Neuronal stem cell (in vitro differentiated cells): Measurements from ENCODE around the gene WWC1.

Experiments
- DNase-seq: peaks from one replicate; pipeline ENCODE4 v3.0.0-alpha.2; 2013; ENCODE audit warnings: low spot score
- H2AFZ ChIP-seq: one replicate; pipeline ENCODE4 v1.6.1; 2013; ENCODE audit warnings: mild to moderate bottlenecking, low read length, inconsistent platforms
- H2AK5ac ChIP-seq: 2 replicates; pipeline ENCODE4 v1.6.1; 2013; ENCODE audit warnings: low read depth, mild to moderate bottlenecking, inconsistent platforms, low read length, moderate library complexity, mixed read lengths
- H2BK120ac ChIP-seq: 2 replicates; pipeline ENCODE4 v1.6.1; 2013; ENCODE audit warnings: low read depth, mild to moderate bottlenecking, inconsistent platforms, low read length, moderate library complexity, mixed read lengths
- H2BK12ac ChIP-seq: one replicate; pipeline ENCODE4 v1.6.1; 2013; ENCODE audit warnings: low read length, inconsistent platforms
- H2BK15ac ChIP-seq: 2 replicates; pipeline ENCODE4 v1.6.1; 2013; ENCODE audit warnings: mild to moderate bottlenecking, low read length, inconsistent platforms, mixed read lengths
- H2BK5ac ChIP-seq: one replicate; pipeline ENCODE4 v1.6.1; 2013; ENCODE audit warnings: inconsistent platforms, mild to moderate bottlenecking, low read length, moderate library complexity
- H3K14ac ChIP-seq: one replicate; pipeline ENCODE4 v1.6.1; 2013; ENCODE audit warnings: low read length, inconsistent platforms
- H3K18ac ChIP-seq: 2 replicates; pipeline ENCODE4 v1.6.1; 2013; ENCODE audit warnings: low read length, inconsistent platforms
- H3K23ac ChIP-seq: 2 replicates; pipeline ENCODE4 v1.6.1; 2013; ENCODE audit warnings: low read depth, mild to moderate bottlenecking, mixed read lengths, low read length, inconsistent platforms; ENCODE audit not compliant: poor library complexity
- H3K27ac ChIP-seq: replicated peaks from 3 replicates; pipeline ENCODE4 v1.5.1; 2013; ENCODE audit warnings: low read length, inconsistent platforms
- H3K27me3 ChIP-seq, 3 experiments: 2 replicates each; pipeline ENCODE4 v1.6.1; 2013; ENCODE audit warnings: low read length in 3 of 3, mild to moderate bottlenecking in 2 of 3, inconsistent platforms in 1 of 3, low read depth in 1 of 3, mixed read lengths in 1 of 3, moderate library complexity in 1 of 3; ENCODE audit not compliant: control insufficient read depth in 3 of 3, insufficient read depth in 3 of 3
- H3K36me3 ChIP-seq, 2 donors: replicated peaks in 1 of 2; 2 replicates each; pipeline ENCODE4 v1.6.1; 2013; ENCODE audit warnings: low read length in 2 of 2; ENCODE audit not compliant: control insufficient read depth in 2 of 2, insufficient read depth in 2 of 2
- H3K4ac ChIP-seq: 2 replicates; pipeline ENCODE4 v1.6.1; 2013; ENCODE audit warnings: inconsistent platforms, mild to moderate bottlenecking, low read length, moderate library complexity
- H3K4me1 ChIP-seq, 2 donors: 1 replicate in 1 of 2; 2 replicates in 1 of 2; pipeline ENCODE4 v1.6.1; 2013; ENCODE audit warnings: low read length in 2 of 2, low read depth in 1 of 2; ENCODE audit not compliant: control insufficient read depth in 2 of 2, insufficient read depth in 1 of 2
- H3K4me2 ChIP-seq: one replicate; pipeline ENCODE4 v1.6.1; 2013; ENCODE audit warnings: mild to moderate bottlenecking, low read length, inconsistent platforms; ENCODE audit not compliant: insufficient read depth, poor library complexity, severe bottlenecking
- H3K4me3 ChIP-seq, 2 donors: 2 replicates each; pipeline ENCODE4 v1.5.1; 2013; ENCODE audit warnings: low read length in 2 of 2, mild to moderate bottlenecking in 2 of 2, inconsistent platforms in 1 of 2, moderate library complexity in 1 of 2
- H3K79me1 ChIP-seq: one replicate; pipeline ENCODE4 v1.6.1; 2013; ENCODE audit warnings: low read depth, mild to moderate bottlenecking, inconsistent platforms, low read length, moderate library complexity
- H3K9ac ChIP-seq: one replicate; pipeline ENCODE4 v1.6.1; 2013; ENCODE audit warnings: mild to moderate bottlenecking, low read depth, low read length, inconsistent platforms; ENCODE audit not compliant: poor library complexity
- H3K9me3 ChIP-seq, 2 donors: replicated peaks in 1 of 2; 2 replicates each; pipeline versions ENCODE3 to v1.6.1; 2013; ENCODE audit warnings: low read length in 2 of 2, mild to moderate bottlenecking in 2 of 2, inconsistent platforms in 1 of 2, low read depth in 1 of 2, mixed read lengths in 1 of 2, moderate library complexity in 1 of 2; ENCODE audit not compliant: control insufficient read depth in 2 of 2, insufficient read depth in 1 of 2
- H4K8ac ChIP-seq: one replicate; pipeline ENCODE4 v1.6.1; 2013; ENCODE audit warnings: low read depth, mild to moderate bottlenecking, inconsistent platforms, low read length, moderate library complexity
- H4K91ac ChIP-seq: one replicate; pipeline ENCODE4 v1.6.1; 2013; ENCODE audit warnings: low read length, low read depth, mild to moderate bottlenecking, inconsistent platforms; ENCODE audit not compliant: poor library complexity
- WGBS, 2 donors: extraction: QIAGEN DNeasy Blood & Tissue Kit; methylation state at CpG; one replicate each; pipeline ENCODE4 v1.1.7; 2013; ENCODE audit warnings: missing lambda C conversion rate in 2 of 2, mixed read lengths in 1 of 2; ENCODE audit not compliant: insufficient read length in 2 of 2, insufficient replicate concordance in 1 of 2; ENCODE audit errors: extremely low coverage in 2 of 2; 5-methylcytosine and 5-hydroxymethylcytosine counted together

The WWC1 gene

DNA sequence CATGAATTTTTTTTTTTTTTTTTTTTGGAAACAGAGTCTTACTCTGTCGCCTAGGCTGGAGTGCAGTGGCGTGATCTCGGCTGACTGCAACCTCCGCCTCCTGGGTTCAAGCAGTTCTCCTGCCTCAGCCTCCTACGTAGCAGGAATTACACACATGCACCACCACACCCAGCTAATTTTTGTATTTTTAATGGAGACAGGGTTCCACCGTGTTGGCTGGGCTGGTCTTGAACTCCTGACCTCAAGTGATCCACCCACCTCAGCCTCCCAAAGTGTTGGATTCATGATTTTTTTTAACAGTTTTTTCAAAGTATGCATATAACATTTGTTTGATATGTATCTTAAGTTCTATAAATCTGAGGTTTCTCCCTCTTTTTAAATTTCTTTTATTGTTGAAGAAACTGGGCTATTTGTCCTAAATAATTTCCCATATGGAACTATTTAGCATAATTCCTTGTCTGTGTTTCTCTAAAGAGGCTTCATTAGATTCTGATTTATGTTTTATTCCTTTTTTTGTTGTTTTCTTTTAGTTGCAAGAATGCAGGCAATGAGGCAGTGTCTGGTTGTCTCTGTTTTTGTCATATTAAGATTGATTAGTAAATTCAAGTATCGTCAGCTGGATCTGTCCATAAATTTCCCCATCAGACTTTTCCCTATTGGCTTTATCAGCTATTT, 211.3 kb downstream of the WWC1 start:
- peaks cover 14 to 96% of the 10 kb centered on the region in 2 donors for H3K36me3 ChIP-seq
- H3K27ac ChIP-seq: no peak overlapping the region
- no peak overlapping the region for H3K4me2 ChIP-seq
- no peak overlapping the region for H3K4me3 ChIP-seq
- no peak overlapping the region for H3K4ac ChIP-seq
- H2AK5ac ChIP-seq: no peak overlapping the region
- no peaks in the 10 kb centered on the region for H3K79me1 ChIP-seq
- no peak overlapping the region for H3K23ac ChIP-seq
- H3K4me1 ChIP-seq: no peaks in the 10 kb centered on the region
- H2BK15ac ChIP-seq: no peak overlapping the region
- H3K9ac ChIP-seq: no peak overlapping the region
- H2BK5ac ChIP-seq: no peak overlapping the region
- no peak overlapping the region for H2BK12ac ChIP-seq
- no peak overlapping the region for H4K91ac ChIP-seq
- H3K14ac ChIP-seq: no peak overlapping the region
- no peaks in the 10 kb centered on the region for H3K27me3 ChIP-seq
- H4K8ac ChIP-seq: no peak overlapping the region
- DNase-seq: no peak
- H2AFZ ChIP-seq: no peak overlapping the region
- no CpG with 5 or more reads among the region's 7 CpGs for WGBS, 2 donors
- H3K9me3 ChIP-seq: no peaks in the 10 kb centered on the region
- H2BK120ac ChIP-seq: no peak overlapping the region
- no peak overlapping the region for H3K18ac ChIP-seq

DNA sequence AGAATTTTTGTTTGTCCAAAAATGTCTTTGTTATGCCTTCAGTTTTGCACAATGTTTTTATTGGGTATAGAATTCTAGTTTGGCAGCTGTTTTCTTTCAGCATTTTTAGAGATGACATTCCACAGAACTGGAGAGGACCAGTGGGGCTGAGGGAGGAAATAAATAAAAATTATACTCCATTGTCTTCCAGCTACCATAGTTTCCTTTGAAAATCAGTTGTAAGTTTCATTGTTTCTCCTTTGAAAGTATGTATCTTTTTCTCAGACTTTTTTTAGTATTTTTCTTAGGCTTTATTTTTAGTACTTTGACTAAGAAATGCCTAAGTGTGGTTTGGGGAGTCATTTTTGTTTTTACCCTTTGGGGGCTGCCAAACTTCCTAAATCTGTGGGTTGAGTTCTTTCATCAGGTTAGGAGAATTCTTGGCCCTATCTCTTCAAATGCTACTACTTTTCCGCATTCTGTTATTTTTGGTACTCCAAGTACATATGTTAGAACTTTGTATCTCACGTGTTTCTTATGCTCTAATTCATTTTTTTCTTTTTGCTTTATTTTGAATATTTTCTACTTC, 222.5 kb downstream of the WWC1 start:
- no peak overlapping the region for H3K4me3 ChIP-seq
- no peak overlapping the region for H2AK5ac ChIP-seq
- no peak overlapping the region for H2BK15ac ChIP-seq
- no peak overlapping the region for H3K18ac ChIP-seq
- no peak overlapping the region for H4K91ac ChIP-seq
- H2BK12ac ChIP-seq: no peak overlapping the region
- no peak overlapping the region for H3K14ac ChIP-seq
- peaks cover 1 to 31% of the 10 kb centered on the region in 2 donors for H3K9me3 ChIP-seq
- no peak overlapping the region for H2BK120ac ChIP-seq
- H3K4me1 ChIP-seq: no peaks in the 10 kb centered on the region
- H2BK5ac ChIP-seq: no peak overlapping the region
- H3K4me2 ChIP-seq: no peak overlapping the region
- H2AFZ ChIP-seq: no peak overlapping the region
- no peak overlapping the region for H3K27ac ChIP-seq
- H4K8ac ChIP-seq: no peak overlapping the region
- no peak overlapping the region for H3K23ac ChIP-seq
- H3K27me3 ChIP-seq: no peaks in the 10 kb centered on the region
- H3K36me3 ChIP-seq: peaks cover 28 to 99% of the 10 kb centered on the region in 2 donors
- H3K4ac ChIP-seq: no peak overlapping the region
- no peaks in the 10 kb centered on the region for H3K79me1 ChIP-seq
- no peak for DNase-seq
- no CpG with 5 or more reads among the region's 2 CpGs for WGBS, 2 donors
- H3K9ac ChIP-seq: no peak overlapping the region
